SK-N-MC (cell line): ENCODE data around the gene FFAR1.

ENCODE experiments used
- EZH2 ChIP-seq: fragments of 200-600 bp; sonication (generic); IDR thresholded peaks from one replicate; pipeline ENCODE4 v1.6.1; 2017; ENCODE audit warnings: antibody characterized with exemption
- POLR2AphosphoS5 ChIP-seq: IDR thresholded peaks from 2 replicates; pipeline ENCODE4 v1.6.1; 2012; ENCODE audit warnings: mild to moderate bottlenecking, low read depth, low read length, borderline replicate concordance

DNA sequence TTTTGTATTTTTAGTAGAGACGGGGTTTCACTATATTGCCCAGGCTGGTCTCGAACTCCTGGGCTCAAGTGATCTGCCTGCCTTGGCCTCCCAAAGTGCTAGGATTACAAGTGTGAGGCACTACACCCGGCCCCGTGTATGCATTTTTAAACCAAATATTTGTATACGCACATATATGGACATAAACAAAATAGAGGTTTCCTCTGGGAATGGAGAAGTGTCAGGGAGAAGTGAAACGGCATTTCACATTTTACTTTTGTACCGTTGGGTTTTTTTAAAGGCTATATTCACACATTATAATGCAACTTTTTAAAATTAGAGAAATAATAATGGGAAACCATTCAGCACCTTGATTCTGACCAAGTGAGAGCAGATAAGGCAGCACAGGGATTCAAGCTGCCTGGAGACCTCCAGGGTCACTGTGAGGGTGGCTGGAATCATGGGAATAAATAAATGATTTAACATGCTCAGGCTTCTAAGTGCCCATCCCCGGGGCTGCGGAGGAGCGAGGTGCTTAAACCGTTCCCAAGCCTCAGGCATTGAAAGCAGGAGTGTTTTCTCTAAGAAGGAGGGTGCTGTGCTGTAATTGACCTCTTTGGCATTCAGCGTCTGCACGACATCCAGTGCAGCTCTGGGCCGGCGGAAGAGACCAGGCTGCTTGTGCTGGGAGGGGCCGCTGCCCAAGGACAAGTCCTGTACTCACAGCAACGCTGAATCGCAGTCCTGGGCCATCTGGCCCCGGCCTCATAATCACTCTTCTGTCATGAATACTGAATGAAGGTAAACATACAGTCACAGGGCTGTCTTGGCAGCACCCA lies 47.9 kb downstream of the FFAR1 start:
- TF ChIP-seq EZH2 (no peak), POLR2AphosphoS5 (no peak)
